ENCODE measurements around the gene DOK1.

The DOK1 gene

GRCh38 chr2:74553892-74554819, at the start of gene DOK1, which contains the start of gene LOXL3:
Gene DOK1, plus strand, starts transcription at chr2:74554720. Its CDS starts 35 bp downstream, at chr2:74554755.
Gene LOXL3, minus strand, starts transcription at chr2:74553942. Its CDS starts 1,308 bp downstream, at chr2:74552634.
- no peak for DNase-seq

- no peak for DNase-seq
These were observed 48.9 kb upstream of the DOK1 start for GRCh38 chr2:74505448-74506246.

GRCh38 chr2:74507145-74507925, 47.2 kb upstream of the DOK1 start, which contains the start of gene PCGF1:
Gene PCGF1, minus strand, starts transcription at chr2:74507695. Its CDS starts 27 bp downstream, at chr2:74507668.
- peak; percentile 85 for DNase-seq

- no peak for DNase-seq
These were observed 46.5 kb upstream of the DOK1 start for GRCh38 chr2:74507926-74508520.

GRCh38 chr2:74510272-74510671, 44.2 kb upstream of the DOK1 start:
- no peak for DNase-seq

- DNase-seq, result no peak
These were observed 43.2 kb upstream of the DOK1 start for GRCh38 chr2:74511104-74511989.

- no peak for DNase-seq
These were observed 41.5 kb upstream of the DOK1 start for GRCh38 chr2:74512744-74513604.

- no peak for DNase-seq
These were observed 40.7 kb upstream of the DOK1 start for GRCh38 chr2:74513605-74514367.

GRCh38 chr2:74514368-74515270, 39.9 kb upstream of the DOK1 start, which contains the start of gene TLX2:
Gene TLX2, plus strand, starts transcription at chr2:74514450. Its CDS starts 357 bp downstream, at chr2:74514807.
- DNase-seq, result no peak

GRCh38 chr2:74515271-74515980, 39.1 kb upstream of the DOK1 start:
- no peak for DNase-seq

GRCh38 chr2:74515981-74516633, 38.4 kb upstream of the DOK1 start:
- DNase-seq, result no peak

- DNase-seq, result no peak
These were observed 37.9 kb upstream of the DOK1 start for GRCh38 chr2:74516650-74517049.

- no peak for DNase-seq
These were observed 32.0 kb upstream of the DOK1 start for GRCh38 chr2:74522516-74522915.

- DNase-seq, result no peak
These were observed 30.5 kb upstream of the DOK1 start for GRCh38 chr2:74524005-74524404.

GRCh38 chr2:74524955-74525716, 29.4 kb upstream of the DOK1 start:
- no peak for DNase-seq

Data from NCI-H2029 treated with DMSO at 0.1 percent for 48 hours (cell line).